IMR-90 (cell line): Measurements from ENCODE around the gene HLA-A. TPM values are rescaled to one million over a fixed set of nuclear protein-coding genes. Genes with fewer than 3 reads are reported as not detected.

ENCODE experiments used
- ATAC-seq: fragments of 200-7000 bp; cut with Tn5 transposase; 2 replicates; pipeline ENCODE4 v1.9.1; 2020; ENCODE audit warnings: low read depth, mild to moderate bottlenecking, moderate library complexity
- BruUV-seq: library from RNA; stranded (reverse); fragments of 400-500 nt; replicated peaks from 2 replicates; lab custom pipeline; 2021; lab: Mats Ljungman, UMichigan
- CTCF ChIA-PET: fragments of 300-600 bp; formaldehyde crosslinking; extraction: SDS; loops from one replicate; lab custom pipeline; 2021; ENCODE audit warnings: antibody characterized with exemption; lab: Yijun Ruan, JAX
- POLR2A ChIA-PET: fragments of 300-600 bp; sonication (Branson Sonifier 250); formaldehyde crosslinking; loops from one replicate; lab custom pipeline; 2022; ENCODE audit warnings: antibody characterized with exemption; ENCODE audit not compliant: unreplicated experiment; lab: Charles Lee
- DNase-seq: peaks from one replicate; pipeline ENCODE4 v3.0.0; 2013
- H2AFZ ChIP-seq: replicated peaks from 2 replicates; pipeline ENCODE3; 2013; ENCODE audit warnings: low read length, mild to moderate bottlenecking; ENCODE audit not compliant: poor library complexity
- H2AK5ac ChIP-seq: 2 replicates; pipeline ENCODE4 v1.6.1; 2013; ENCODE audit warnings: low read depth, low read length, inconsistent platforms
- H2AK9ac ChIP-seq: replicated peaks from 2 replicates; pipeline ENCODE3; 2013; ENCODE audit warnings: mild to moderate bottlenecking, low read depth, low read length, moderate library complexity; ENCODE audit not compliant: poor library complexity
- H2BK120ac ChIP-seq: 2 replicates; pipeline ENCODE4 v1.6.1; 2013; ENCODE audit warnings: low read depth, low read length, inconsistent platforms
- H2BK15ac ChIP-seq: 3 replicates; pipeline ENCODE4 v1.6.1; 2013; ENCODE audit warnings: low read depth, low read length, inconsistent platforms
- H2BK20ac ChIP-seq: 2 replicates; pipeline ENCODE4 v1.6.1; 2013; ENCODE audit warnings: low read depth, mild to moderate bottlenecking, inconsistent platforms, low read length, moderate library complexity
- H2BK5ac ChIP-seq: 2 replicates; pipeline ENCODE4 v1.6.1; 2013; ENCODE audit warnings: mild to moderate bottlenecking, low read depth, low read length, inconsistent platforms; ENCODE audit not compliant: poor library complexity, severe bottlenecking
- H3K14ac ChIP-seq: replicated peaks from 2 replicates; pipeline ENCODE4 v1.6.1; 2013; ENCODE audit warnings: low read depth, low read length, inconsistent platforms
- H3K18ac ChIP-seq: 2 replicates; pipeline ENCODE4 v1.6.1; 2013; ENCODE audit warnings: low read depth, low read length, control low read depth
- H3K23ac ChIP-seq: 2 replicates; pipeline ENCODE4 v1.6.1; 2013; ENCODE audit warnings: low read depth, low read length, inconsistent platforms
- H3K27ac ChIP-seq: 2 replicates; pipeline ENCODE4 v1.5.1; 2013; ENCODE audit warnings: mild to moderate bottlenecking, control low read depth, low read length; ENCODE audit not compliant: insufficient read depth
- H3K27me3 ChIP-seq: 2 replicates; pipeline ENCODE4 v1.6.1; 2013; ENCODE audit warnings: low read length; ENCODE audit not compliant: control insufficient read depth, insufficient read depth
- H3K36me3 ChIP-seq: 2 replicates; pipeline ENCODE4 v1.6.1; 2013; ENCODE audit warnings: low read length, mixed read lengths; ENCODE audit not compliant: control insufficient read depth, insufficient read depth
- H3K4ac ChIP-seq: 2 replicates; pipeline ENCODE4 v1.6.1; 2013; ENCODE audit warnings: low read depth, low read length, inconsistent platforms
- H3K4me1 ChIP-seq: 2 replicates; pipeline ENCODE4 v1.6.1; 2013; ENCODE audit warnings: low read length, mixed read lengths; ENCODE audit not compliant: control insufficient read depth, insufficient read depth
- H3K4me2 ChIP-seq: 2 replicates; pipeline ENCODE4 v1.6.1; 2013; ENCODE audit warnings: low read depth, mild to moderate bottlenecking, control low read depth, low read length, moderate library complexity
- H3K4me3 ChIP-seq: 2 replicates; pipeline ENCODE4 v1.5.1; 2013; ENCODE audit warnings: low read depth, mild to moderate bottlenecking, control low read depth, low read length, moderate library complexity; ENCODE audit not compliant: insufficient read depth
- H3K56ac ChIP-seq: 2 replicates; pipeline ENCODE4 v1.6.1; 2013; ENCODE audit warnings: low read length, inconsistent platforms; ENCODE audit not compliant: insufficient read depth; ENCODE audit errors: extremely low read depth
- H3K79me1 ChIP-seq, 2 experiments: 2 replicates each; pipeline ENCODE4 v1.6.1; 2013; ENCODE audit warnings: low read length in 2 of 2, inconsistent platforms in 1 of 2, low read depth in 1 of 2
- H3K9ac ChIP-seq: 2 replicates; pipeline ENCODE4 v1.6.1; 2013; ENCODE audit warnings: low read depth, low read length, control low read depth
- H3K9me1 ChIP-seq: 2 replicates; pipeline ENCODE4 v1.6.1; 2013; ENCODE audit warnings: low read length, inconsistent platforms; ENCODE audit not compliant: insufficient read depth
- H3K9me3 ChIP-seq: 2 replicates; pipeline ENCODE4 v1.6.1; 2013; ENCODE audit warnings: low read length; ENCODE audit not compliant: control insufficient read depth, insufficient read depth
- H4K20me1 ChIP-seq: 2 replicates; pipeline ENCODE4 v1.6.1; 2013; ENCODE audit warnings: low read length, inconsistent platforms; ENCODE audit not compliant: insufficient read depth
- H4K5ac ChIP-seq: 2 replicates; pipeline ENCODE4 v1.6.1; 2013; ENCODE audit warnings: mild to moderate bottlenecking, low read depth, low read length, control low read depth
- H4K8ac ChIP-seq, 2 experiments: 2 replicates each; pipeline ENCODE4 v1.6.1; 2013; ENCODE audit warnings: low read depth in 2 of 2, low read length in 2 of 2, control low read depth in 1 of 2, inconsistent platforms in 1 of 2
- H4K91ac ChIP-seq: 2 replicates; pipeline ENCODE4 v1.6.1; 2013; ENCODE audit warnings: low read depth, low read length, inconsistent platforms; ENCODE audit not compliant: insufficient read depth
- BHLHE40 ChIP-seq: fragments of 150-350 bp; IDR thresholded peaks from 2 replicates; pipeline ENCODE4 v1.6.1; 2016; ENCODE audit warnings: mild to moderate bottlenecking, low read depth, low read length
- CEBPB ChIP-seq: IDR thresholded peaks from 2 replicates; pipeline ENCODE4 v1.6.1; 2012; ENCODE audit warnings: low read depth, low read length, improper control_type of control experiment
- CHD1 ChIP-seq: IDR thresholded peaks from 2 replicates; pipeline ENCODE4 v1.6.1; 2012; ENCODE audit warnings: low read depth, low read length, improper control_type of control experiment
- FOS ChIP-seq: fragments of 150-350 bp; IDR thresholded peaks from 2 replicates; pipeline ENCODE4 v1.6.1; 2016; ENCODE audit warnings: low read depth, low read length
- MAFK ChIP-seq: IDR thresholded peaks from 2 replicates; pipeline ENCODE4 v1.6.1; 2012; ENCODE audit warnings: low read depth, low read length, improper control_type of control experiment
- MAZ ChIP-seq: IDR thresholded peaks from 2 replicates; pipeline ENCODE4 v1.6.1; 2012; ENCODE audit warnings: low read depth, mild to moderate bottlenecking, low read length, improper control_type of control experiment, moderate library complexity, borderline replicate concordance
- MXI1 ChIP-seq: IDR thresholded peaks from 2 replicates; pipeline ENCODE4 v1.6.1; 2012; ENCODE audit warnings: low read depth, mild to moderate bottlenecking, low read length, moderate library complexity, borderline replicate concordance
- NFE2L2 ChIP-seq: fragments of 150-350 bp; IDR thresholded peaks from 2 replicates; pipeline ENCODE4 v1.6.1; 2016; ENCODE audit warnings: low read depth, mild to moderate bottlenecking, low read length
- POLR2A ChIP-seq: IDR thresholded peaks from 2 replicates; pipeline ENCODE4 v1.6.1; 2012; ENCODE audit warnings: mild to moderate bottlenecking, low read depth, low read length
- RAD21 ChIP-seq: IDR thresholded peaks from 2 replicates; pipeline ENCODE4 v1.6.1; 2012; ENCODE audit warnings: low read length, improper control_type of control experiment
- RCOR1 ChIP-seq: IDR thresholded peaks from 2 replicates; pipeline ENCODE4 v1.6.1; 2012; ENCODE audit warnings: mild to moderate bottlenecking, low read length, improper control_type of control experiment; ENCODE audit not compliant: insufficient replicate concordance
- RFX5 ChIP-seq: IDR thresholded peaks from 2 replicates; pipeline ENCODE4 v1.8.0; 2012; ENCODE audit warnings: low read depth, mild to moderate bottlenecking, low read length, moderate library complexity
- SMC3 ChIP-seq: fragments of 150-350 bp; IDR thresholded peaks from 2 replicates; pipeline ENCODE4 v1.6.1; 2016; ENCODE audit warnings: low read depth, mild to moderate bottlenecking, antibody characterized with exemption, low read length, moderate library complexity
- WGBS, 2 experiments: methylation state at CpG; one replicate each; pipeline versions ENCODE4 v1.1.5 to v1.1.7; 2013; ENCODE audit warnings: missing lambda C conversion rate in 2 of 2; ENCODE audit not compliant: insufficient read length in 1 of 2; ENCODE audit errors: extremely low coverage in 2 of 2; 5-methylcytosine and 5-hydroxymethylcytosine counted together
- dilution Hi-C: fragments of 300-500 bp; cut with HindIII; formaldehyde crosslinking; loops from one replicate; pipeline ENCODE4 v1.14.3; 2018; ENCODE audit warnings: low sequenced_read_pairs; ENCODE audit not compliant: unreplicated experiment
- in situ Hi-C: fragments of 300-500 bp; cut with MboI; formaldehyde crosslinking; loops from 3 replicates; pipeline ENCODE4 v1.14.3; 2019; ENCODE audit warnings: low sequenced_read_pairs, inconsistent platforms, mixed read lengths
- intact Hi-C: fragments of 100-400 bp; cut with micrococcal nuclease; formaldehyde crosslinking; loops from 2 replicates; pipeline ENCODE4 v1.10.0; 2022
- polyA plus RNA-seq, 3 experiments: library from polyadenylated mRNA; depleted of rRNA; stranded (reverse); fragments of >200 nt; gene quantifications; 2 replicates each; pipeline ENCODE4 v1.2.3, GENCODE V29; 2012; ENCODE audit warnings: low replicate concordance in 1 of 3
- total RNA-seq: library from RNA; depleted of rRNA; stranded (reverse); fragments of >200 nt; gene quantifications from 2 replicates; pipeline ENCODE4 v1.2.3, GENCODE V29; 2012
- TF ChIP-seq, protein P1 (sequence below): fragments of 150-350 bp; IDR thresholded peaks from 2 replicates; pipeline ENCODE4 v1.6.1; 2016; ENCODE audit warnings: low read depth, mild to moderate bottlenecking, low read length, moderate library complexity, borderline replicate concordance
- TF ChIP-seq, protein P2 (sequence below): fragments of 150-350 bp; IDR thresholded peaks from 2 replicates; pipeline ENCODE4 v1.6.1; 2017; ENCODE audit warnings: mild to moderate bottlenecking, antibody characterized with exemption, low read length, low read depth
- TF ChIP-seq, protein P3 (sequence below): conservative IDR thresholded peaks from 2 replicates; pipeline ENCODE4 v1.5.1; 2012; ENCODE audit warnings: mild to moderate bottlenecking, low read depth, low read length, improper control_type of control experiment

Gene HLA-A
- total and polyA plus RNA-seq, 2 of the 4 experiments (the other 2 are of a cell fraction): 94.5 to 218 TPM

DNA sequence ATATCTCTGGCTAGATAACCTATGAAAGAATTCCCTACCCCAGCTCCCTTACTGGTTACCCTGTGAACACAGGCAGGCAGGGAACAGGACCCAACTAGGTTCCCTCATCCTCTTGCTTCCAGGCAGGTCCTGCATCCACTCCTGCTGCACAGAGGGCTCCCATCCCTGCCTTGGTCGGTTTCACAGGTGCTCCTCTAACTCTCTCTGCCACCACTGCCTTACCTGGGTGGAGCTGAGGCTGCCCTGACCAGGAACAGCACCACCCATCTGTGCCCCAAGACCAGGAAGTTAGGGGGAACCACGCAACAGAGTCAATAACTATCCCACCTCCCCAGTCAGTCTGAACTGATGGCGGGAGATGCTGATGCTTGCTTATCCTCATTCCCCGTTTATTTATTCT lies 37.0 kb upstream of the HLA-A start:
- Histone ChIP-seq H3K9me3 (no peaks in the 10 kb centered on the region), H3K56ac (no peak overlapping the region), H3K4me2 (no peak overlapping the region), H2AK9ac (no peak overlapping the region), H4K20me1 (no peaks in the 10 kb centered on the region), H2AFZ (no peak overlapping the region), H3K27ac (no peak overlapping the region), H3K4ac (no peak overlapping the region), H4K91ac (no peak overlapping the region), H4K8ac (no peak overlapping the region), H3K18ac (no peak overlapping the region), H3K9me1 (no peaks in the 10 kb centered on the region), H3K4me3 (no peak overlapping the region), H2BK5ac (no peak overlapping the region), H2BK20ac (no peak overlapping the region), H3K4me1 (no peaks in the 10 kb centered on the region), H2BK15ac (no peak overlapping the region), H3K27me3 (peaks cover 14% of the 10 kb centered on the region), H2BK120ac (no peak overlapping the region), H3K79me1 (no peaks in the 10 kb centered on the region), H4K5ac (no peak overlapping the region), H2AK5ac (no peak overlapping the region), H3K23ac (no peak overlapping the region), H3K14ac (no peak overlapping the region), H3K9ac (no peak overlapping the region), H3K36me3 (no peaks in the 10 kb centered on the region)
- ChIA-PET POLR2A (no interaction called here), CTCF (no interaction called here)
- 0% methylated on average over 1 of the region's 4 CpGs; no CpG with 5 or more reads in 1 of the 2 experiments for WGBS, 2 experiments
- ATAC-seq (no peak), DNase-seq (no peak)
- dilution Hi-C loops (no loop called here), in situ Hi-C loops (no loop called here), intact Hi-C loops (no loop called here)
- no peak for TF ChIP-seq RAD21
- no peak for TF ChIP-seq RCOR1
- TF ChIP-seq MAZ: no peak
- no peak for TF ChIP-seq POLR2A
- TF ChIP-seq MAFK: no peak
- TF ChIP-seq, protein P1, sequence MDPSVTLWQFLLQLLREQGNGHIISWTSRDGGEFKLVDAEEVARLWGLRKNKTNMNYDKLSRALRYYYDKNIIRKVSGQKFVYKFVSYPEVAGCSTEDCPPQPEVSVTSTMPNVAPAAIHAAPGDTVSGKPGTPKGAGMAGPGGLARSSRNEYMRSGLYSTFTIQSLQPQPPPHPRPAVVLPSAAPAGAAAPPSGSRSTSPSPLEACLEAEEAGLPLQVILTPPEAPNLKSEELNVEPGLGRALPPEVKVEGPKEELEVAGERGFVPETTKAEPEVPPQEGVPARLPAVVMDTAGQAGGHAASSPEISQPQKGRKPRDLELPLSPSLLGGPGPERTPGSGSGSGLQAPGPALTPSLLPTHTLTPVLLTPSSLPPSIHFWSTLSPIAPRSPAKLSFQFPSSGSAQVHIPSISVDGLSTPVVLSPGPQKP: no peak
- TF ChIP-seq MXI1: no peak
- TF ChIP-seq RFX5: no peak
- TF ChIP-seq CHD1: no peak
- TF ChIP-seq, protein P2, sequence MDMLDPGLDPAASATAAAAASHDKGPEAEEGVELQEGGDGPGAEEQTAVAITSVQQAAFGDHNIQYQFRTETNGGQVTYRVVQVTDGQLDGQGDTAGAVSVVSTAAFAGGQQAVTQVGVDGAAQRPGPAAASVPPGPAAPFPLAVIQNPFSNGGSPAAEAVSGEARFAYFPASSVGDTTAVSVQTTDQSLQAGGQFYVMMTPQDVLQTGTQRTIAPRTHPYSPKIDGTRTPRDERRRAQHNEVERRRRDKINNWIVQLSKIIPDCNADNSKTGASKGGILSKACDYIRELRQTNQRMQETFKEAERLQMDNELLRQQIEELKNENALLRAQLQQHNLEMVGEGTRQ: no peak
- no peak for TF ChIP-seq BHLHE40
- TF ChIP-seq NFE2L2: no peak
- TF ChIP-seq FOS: no peak
- no peak for TF ChIP-seq SMC3
- TF ChIP-seq, protein P3, sequence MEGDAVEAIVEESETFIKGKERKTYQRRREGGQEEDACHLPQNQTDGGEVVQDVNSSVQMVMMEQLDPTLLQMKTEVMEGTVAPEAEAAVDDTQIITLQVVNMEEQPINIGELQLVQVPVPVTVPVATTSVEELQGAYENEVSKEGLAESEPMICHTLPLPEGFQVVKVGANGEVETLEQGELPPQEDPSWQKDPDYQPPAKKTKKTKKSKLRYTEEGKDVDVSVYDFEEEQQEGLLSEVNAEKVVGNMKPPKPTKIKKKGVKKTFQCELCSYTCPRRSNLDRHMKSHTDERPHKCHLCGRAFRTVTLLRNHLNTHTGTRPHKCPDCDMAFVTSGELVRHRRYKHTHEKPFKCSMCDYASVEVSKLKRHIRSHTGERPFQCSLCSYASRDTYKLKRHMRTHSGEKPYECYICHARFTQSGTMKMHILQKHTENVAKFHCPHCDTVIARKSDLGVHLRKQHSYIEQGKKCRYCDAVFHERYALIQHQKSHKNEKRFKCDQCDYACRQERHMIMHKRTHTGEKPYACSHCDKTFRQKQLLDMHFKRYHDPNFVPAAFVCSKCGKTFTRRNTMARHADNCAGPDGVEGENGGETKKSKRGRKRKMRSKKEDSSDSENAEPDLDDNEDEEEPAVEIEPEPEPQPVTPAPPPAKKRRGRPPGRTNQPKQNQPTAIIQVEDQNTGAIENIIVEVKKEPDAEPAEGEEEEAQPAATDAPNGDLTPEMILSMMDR: no peak
- TF ChIP-seq CEBPB: no peak
- BruUV-seq: no TSS peak
